RWPE2 (cell line): ENCODE data around the gene LIPH.
"Not testable (repeated sequence)": the region's sequence is repeated elsewhere in the genome, so short reads cannot be mapped to it uniquely, and the experiment has no call there.

ENCODE experiments used
- ATAC-seq: fragments of 200-7000 bp; cut with Tn5 transposase; 3 replicates; pipeline ENCODE4 v1.9.1; 2021; ENCODE audit warnings: low read depth
- DNase-seq: peaks from one replicate; pipeline ENCODE4 v3.0.0-alpha.2; 2020; ENCODE audit warnings: low spot score
- H3K27ac ChIP-seq: fragments of 450-650 bp; 2 replicates; pipeline ENCODE4 v1.5.1; 2017; ENCODE audit warnings: mild to moderate bottlenecking; ENCODE audit not compliant: poor library complexity, severe bottlenecking
- H3K27me3 ChIP-seq: fragments of 250-450 bp; sonication (Bioruptor Pico); 2 replicates; pipeline ENCODE4 v1.5.1; 2021; ENCODE audit warnings: mild to moderate bottlenecking, moderate library complexity; ENCODE audit not compliant: insufficient read depth, poor library complexity, severe bottlenecking
- H3K36me3 ChIP-seq: fragments of 250-450 bp; sonication (Bioruptor Pico); 2 replicates; pipeline ENCODE4 v1.5.1; 2020; ENCODE audit warnings: low read depth, mild to moderate bottlenecking, moderate library complexity
- H3K4me1 ChIP-seq: fragments of 250-450 bp; sonication (Bioruptor Pico); 2 replicates; pipeline ENCODE4 v1.5.1; 2021; ENCODE audit warnings: mild to moderate bottlenecking, moderate library complexity; ENCODE audit not compliant: insufficient read depth, poor library complexity, severe bottlenecking
- H3K4me3 ChIP-seq: fragments of 250-450 bp; sonication (Bioruptor Pico); 2 replicates; pipeline ENCODE4 v1.5.1; 2021; ENCODE audit warnings: mild to moderate bottlenecking, moderate library complexity; ENCODE audit not compliant: severe bottlenecking
- H3K9me3 ChIP-seq: fragments of 250-450 bp; sonication (Bioruptor Pico); 2 replicates; pipeline ENCODE4 v1.5.1; 2021; ENCODE audit warnings: mild to moderate bottlenecking, moderate library complexity; ENCODE audit not compliant: severe bottlenecking
- CTCF ChIP-seq: fragments of 450-650 bp; IDR thresholded peaks from one replicate; pipeline ENCODE4 v1.5.1; 2017; ENCODE audit warnings: mild to moderate bottlenecking, moderate library complexity; ENCODE audit not compliant: poor library complexity, severe bottlenecking

The LIPH gene

GRCh38 chr3:185473290-185473815 is 79.0 kb downstream of the LIPH start:
- no peaks in the 10 kb centered on the region for H3K27me3 ChIP-seq
- H3K9me3 ChIP-seq, result no peaks in the 10 kb centered on the region
- no peak for DNase-seq
- H3K4me1 ChIP-seq, result no peaks in the 10 kb centered on the region
- no peak overlapping the region for H3K4me3 ChIP-seq
- no peak for ATAC-seq
- TF ChIP-seq CTCF, result no peak
- no peaks in the 10 kb centered on the region for H3K36me3 ChIP-seq
- H3K27ac ChIP-seq, result no peak overlapping the region

GRCh38 chr3:185470323-185470722 is 82.1 kb downstream of the LIPH start:
- H3K27me3 ChIP-seq, result no peaks in the 10 kb centered on the region
- H3K4me3 ChIP-seq, result no peak overlapping the region
- H3K36me3 ChIP-seq, result peaks cover 4% of the 10 kb centered on the region
- DNase-seq (no peak), ATAC-seq (no peak)
- no peak for TF ChIP-seq CTCF
- H3K4me1 ChIP-seq, result no peaks in the 10 kb centered on the region
- no peaks in the 10 kb centered on the region for H3K9me3 ChIP-seq
- no peak overlapping the region for H3K27ac ChIP-seq

- H3K4me3 ChIP-seq, result no peak overlapping the region
- no peak for TF ChIP-seq CTCF
Observed at GRCh38 chr3:185469542-185469941, 82.8 kb downstream of the LIPH start.

GRCh38 chr3:185466123-185466522 is 86.3 kb downstream of the LIPH start:
- not testable (repeated sequence) for H3K27me3 ChIP-seq, H3K4me3 ChIP-seq, DNase-seq, H3K4me1 ChIP-seq, ATAC-seq, H3K36me3 ChIP-seq, H3K9me3 ChIP-seq, H3K27ac ChIP-seq

More at GRCh38 chr3:185469542-185469941, 82.8 kb downstream of the LIPH start:
- H3K9me3 ChIP-seq, result no peaks in the 10 kb centered on the region
- H3K4me1 ChIP-seq, result no peaks in the 10 kb centered on the region
- no peak overlapping the region for H3K27ac ChIP-seq
- DNase-seq, result no peak
- no peak for ATAC-seq
- H3K36me3 ChIP-seq, result peaks cover 4% of the 10 kb centered on the region
- H3K27me3 ChIP-seq, result no peaks in the 10 kb centered on the region

GRCh38 chr3:185465471-185465870 is 86.9 kb downstream of the LIPH start:
- no peaks in the 10 kb centered on the region for H3K9me3 ChIP-seq
- H3K27ac ChIP-seq, result no peak overlapping the region
- no peaks in the 10 kb centered on the region for H3K4me1 ChIP-seq
- ATAC-seq (no peak), DNase-seq (no peak)
- H3K27me3 ChIP-seq, result no peaks in the 10 kb centered on the region
- H3K36me3 ChIP-seq, result peaks cover 4% of the 10 kb centered on the region
- no peak for TF ChIP-seq CTCF
- H3K4me3 ChIP-seq, result no peak overlapping the region
